Liver (tissue), 9 donors: ENCODE measurements around the gene IP6K3. TPM values are rescaled to one million over a fixed set of nuclear protein-coding genes. Genes with fewer than 3 reads are reported as not detected.

Source experiments
- DNase-seq: peaks from one replicate; pipeline ENCODE4 v3.0.0-alpha.2; 2017; ENCODE audit warnings: low spot score
- H3K27ac ChIP-seq, 2 donors: one replicate each; pipeline ENCODE4 v1.7.0; 2013; ENCODE audit warnings: inconsistent platforms in 2 of 2, low read length in 2 of 2, control low read depth in 1 of 2, low read depth in 1 of 2, mild to moderate bottlenecking in 1 of 2
- H3K27me3 ChIP-seq, 4 donors: one replicate each; pipeline versions ENCODE4 v1.6.1 to v1.7.0; 2013; ENCODE audit warnings: low read length in 3 of 4, inconsistent platforms in 1 of 4, mild to moderate bottlenecking in 1 of 4, moderate library complexity in 1 of 4; ENCODE audit not compliant: control insufficient read depth in 4 of 4, insufficient read depth in 4 of 4
- H3K36me3 ChIP-seq, 4 donors: one replicate each; pipeline versions ENCODE4 v1.6.1 to v1.7.0; 2013; ENCODE audit warnings: low read length in 3 of 4, mild to moderate bottlenecking in 3 of 4, low read depth in 1 of 4, moderate library complexity in 1 of 4; ENCODE audit not compliant: control insufficient read depth in 4 of 4, insufficient read depth in 3 of 4
- H3K4me1 ChIP-seq, 4 donors: one replicate each; pipeline versions ENCODE4 v1.6.1 to v1.7.0; 2013; ENCODE audit warnings: low read length in 3 of 4, mild to moderate bottlenecking in 3 of 4, moderate library complexity in 1 of 4; ENCODE audit not compliant: control insufficient read depth in 4 of 4, insufficient read depth in 4 of 4
- H3K4me3 ChIP-seq, 3 donors: one replicate each; pipeline versions ENCODE4 v1.6.1 to v1.7.0; 2013; ENCODE audit warnings: low read length in 3 of 3, control low read depth in 1 of 3, low read depth in 1 of 3, mild to moderate bottlenecking in 1 of 3
- H3K9ac ChIP-seq, 2 donors: one replicate each; pipeline ENCODE4 v1.7.0; 2013; ENCODE audit warnings: low read length in 2 of 2, mild to moderate bottlenecking in 2 of 2, moderate library complexity in 2 of 2, control low read depth in 1 of 2, low read depth in 1 of 2
- H3K9me3 ChIP-seq, 4 donors: one replicate each; pipeline versions ENCODE4 v1.6.1 to v1.7.0; 2013; ENCODE audit warnings: low read length in 3 of 4; ENCODE audit not compliant: control insufficient read depth in 4 of 4
- ATF3 ChIP-seq: IDR thresholded peaks from 2 replicates; pipeline ENCODE4 v1.6.1; 2016; ENCODE audit warnings: antibody characterized with exemption
- CTCF ChIP-seq: fragments of 150-350 bp; IDR thresholded peaks from 2 replicates; pipeline ENCODE4 v1.5.1; 2017; ENCODE audit warnings: improper control_type of control experiment, low read depth, low read length; ENCODE audit not compliant: missing input control
- FOXA2 ChIP-seq: IDR thresholded peaks from 2 replicates; pipeline ENCODE4 v1.6.1; 2016; ENCODE audit warnings: antibody characterized with exemption
- GABPA ChIP-seq, 2 donors: IDR thresholded peaks in 1 of 2; conservative IDR thresholded peaks in 1 of 2; 2 replicates each; pipeline ENCODE4 v1.6.1; 2016; ENCODE audit warnings: antibody characterized with exemption in 2 of 2, mild to moderate bottlenecking in 1 of 2, moderate library complexity in 1 of 2
- HNF4A ChIP-seq, 2 donors: conservative IDR thresholded peaks; 2 replicates each; pipeline ENCODE4 v1.6.1; 2016; ENCODE audit warnings: antibody characterized with exemption in 2 of 2, mild to moderate bottlenecking in 2 of 2
- HNF4G ChIP-seq: IDR thresholded peaks from 2 replicates; pipeline ENCODE4 v1.6.1; 2016; ENCODE audit warnings: antibody characterized with exemption
- JUND ChIP-seq, 2 donors: IDR thresholded peaks; 2 replicates each; pipeline ENCODE4 v1.6.1; 2016; ENCODE audit warnings: antibody characterized with exemption in 2 of 2
- MAX ChIP-seq: IDR thresholded peaks from 2 replicates; pipeline ENCODE4 v1.6.1; 2016; ENCODE audit warnings: antibody characterized with exemption
- NR2F2 ChIP-seq: IDR thresholded peaks from 2 replicates; pipeline ENCODE4 v1.6.1; 2016; ENCODE audit warnings: antibody characterized with exemption
- RAD21 ChIP-seq, 2 donors: IDR thresholded peaks; 2 replicates each; pipeline ENCODE4 v1.6.1; 2016; ENCODE audit warnings: antibody characterized with exemption in 2 of 2, mild to moderate bottlenecking in 2 of 2
- REST ChIP-seq: IDR thresholded peaks from 2 replicates; pipeline ENCODE4 v1.6.1; 2016; ENCODE audit warnings: antibody characterized with exemption, mild to moderate bottlenecking
- RXRA ChIP-seq, 2 donors: IDR thresholded peaks; 2 replicates each; pipeline ENCODE4 v1.6.1; 2017 to 2018; ENCODE audit warnings: antibody characterized with exemption in 2 of 2, mild to moderate bottlenecking in 1 of 2
- SP1 ChIP-seq: IDR thresholded peaks from 2 replicates; pipeline ENCODE4 v1.6.1; 2018; ENCODE audit warnings: antibody characterized with exemption, mild to moderate bottlenecking
- TAF1 ChIP-seq: conservative IDR thresholded peaks from 2 replicates; pipeline ENCODE4 v1.6.1; 2016; ENCODE audit warnings: antibody characterized with exemption, mild to moderate bottlenecking
- YY1 ChIP-seq: IDR thresholded peaks from 2 replicates; pipeline ENCODE4 v1.6.1; 2016; ENCODE audit warnings: antibody characterized with exemption, mild to moderate bottlenecking
- ZBTB33 ChIP-seq: IDR thresholded peaks from 2 replicates; pipeline ENCODE4 v1.6.1; 2016; ENCODE audit warnings: antibody characterized with exemption
- WGBS: extraction: QIAGEN DNeasy Blood & Tissue Kit; methylation state at CpG from one replicate; pipeline ENCODE4 v1.1.7; 2013; 5-methylcytosine and 5-hydroxymethylcytosine counted together
- polyA plus RNA-seq, 2 donors: library from polyadenylated mRNA; stranded (reverse) in 1 of 2; unstranded in 1 of 2; fragments of 200-250 nt in 1 of 2; fragments of >200 nt in 1 of 2; fragmentation: Nextera tagmentation in 1 of 2; extraction: Ambion mirVana in 1 of 2; gene quantifications; one replicate each; pipeline versions ENCODE4 v1.2.1 to v1.2.3, GENCODE V29; 2013 to 2015
- total RNA-seq, 2 donors: library from RNA; depleted of rRNA; stranded (reverse); fragments of >200 nt; gene quantifications; one replicate each; pipeline ENCODE4 v1.2.3, GENCODE V29; 2014
- donor health status: healthy.
- donor health status: healthy.
- donor health status: healthy.
- donor health status: healthy.
- donor health status: healthy.

IP6K3 gene
- total and polyA plus RNA-seq, 4 donors, result 1.5 to 12.9 (median 6.7) TPM

- 73% methylated on average over 4 of the region's 4 CpGs for WGBS
- no peak overlapping the region for H3K9ac ChIP-seq
These were observed 16.0 kb upstream of the IP6K3 start for GRCh38 chr6:33762713-33763112.

GRCh38 chr6:33761922-33762629 is 15.4 kb upstream of the IP6K3 start:
- H3K9ac ChIP-seq, result no peak overlapping the region
- peak; percentile 80 for DNase-seq
- 27% methylated on average over 7 of the region's 7 CpGs for WGBS
- TF ChIP-seq GABPA (IDR thresholded peaks at IDR 0.05 in 1 of 2, conservative IDR thresholded peaks at IDR 0.05 in 1 of 2) (no peak), ZBTB33 (no peak), MAX (no peak), CTCF (peak; percentile 89), ATF3 (no peak), NR2F2 (peak; percentile 99), YY1 (peak; percentile 39), HNF4A (conservative IDR thresholded peaks at IDR 0.05) (peak; percentile 92 to 96), REST (peak; percentile 48), JUND (IDR thresholded peaks at IDR 0.05) (peak in 1 of 2 donors; percentile 84), RAD21 (IDR thresholded peaks at IDR 0.05) (peak; percentile 98), HNF4G (peak; percentile 88), SP1 (peak; percentile 86), RXRA (IDR thresholded peaks at IDR 0.05) (peak; percentile 98 to 99), TAF1 (no peak), FOXA2 (no peak)
- no peaks in the 10 kb centered on the region for H3K36me3 ChIP-seq
- no peak overlapping the region for H3K4me3 ChIP-seq
- H3K4me1 ChIP-seq, result peaks cover 8 to 34% (median 23%) of the 10 kb centered on the region in 4 donors
- no peaks in the 10 kb centered on the region for H3K27me3 ChIP-seq
- no peaks in the 10 kb centered on the region for H3K9me3 ChIP-seq
- H3K27ac ChIP-seq, result peak overlapping the region; percentile 30 to 57

More at GRCh38 chr6:33762713-33763112, 16.0 kb upstream of the IP6K3 start:
- Histone ChIP-seq H3K4me1 (peaks cover 8 to 34% (median 23%) of the 10 kb centered on the region in 4 donors), H3K9me3 (no peaks in the 10 kb centered on the region), H3K4me3 (no peak overlapping the region), H3K36me3 (no peaks in the 10 kb centered on the region), H3K27me3 (no peaks in the 10 kb centered on the region), H3K27ac (no peak overlapping the region)
- no peak for DNase-seq
- TF ChIP-seq FOXA2, result no peak
